Measurements from ENCODE around the gene SNU13. TPM values are rescaled to one million over a fixed set of nuclear protein-coding genes. Genes with fewer than 3 reads are reported as not detected.
"Not testable (repeated sequence)": the region's sequence is repeated elsewhere in the genome, so short reads cannot be mapped to it uniquely, and the experiment has no call there.

The SNU13 gene
- polyA plus RNA-seq, 1 donor, result 114 TPM

DNA sequence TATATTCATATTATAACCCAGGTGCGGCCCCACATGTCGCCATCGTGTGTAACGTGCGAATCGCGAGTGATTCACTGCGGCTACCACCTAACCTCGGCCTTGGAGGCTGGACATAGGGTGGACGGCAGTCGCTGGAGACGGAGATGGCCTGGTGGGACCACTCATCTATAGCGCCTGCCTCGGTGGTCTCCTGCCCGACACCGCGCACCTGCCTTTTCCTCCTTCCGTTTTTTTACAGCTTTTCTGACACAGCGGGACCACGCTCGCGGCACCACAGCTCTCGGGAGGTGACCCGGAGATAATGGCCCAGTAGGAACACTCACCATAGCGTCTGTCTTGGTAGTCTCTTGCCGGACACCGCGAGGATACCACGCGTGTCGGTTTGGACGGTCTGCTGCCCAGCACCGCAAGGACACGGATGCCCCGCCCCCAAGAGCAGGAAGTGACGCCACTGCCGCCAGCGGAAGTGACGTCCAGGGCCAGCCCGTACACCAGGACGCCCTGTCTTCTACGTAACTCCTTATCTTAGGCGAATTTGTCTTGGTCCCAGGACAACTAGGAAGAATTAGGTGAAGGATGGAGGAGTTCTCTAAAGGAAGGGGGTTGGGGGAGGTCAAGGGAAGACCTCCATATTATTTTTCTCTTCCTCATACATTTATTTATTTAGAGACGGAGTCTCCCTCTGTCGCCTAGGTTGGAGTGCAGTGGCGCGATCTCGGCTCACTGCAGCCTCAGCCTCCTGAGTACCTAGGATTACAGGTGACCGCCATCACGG, 6.4 kb downstream of the SNU13 start:
- no peak for DNase-seq (ENCODE audit: low read depth)

DNA sequence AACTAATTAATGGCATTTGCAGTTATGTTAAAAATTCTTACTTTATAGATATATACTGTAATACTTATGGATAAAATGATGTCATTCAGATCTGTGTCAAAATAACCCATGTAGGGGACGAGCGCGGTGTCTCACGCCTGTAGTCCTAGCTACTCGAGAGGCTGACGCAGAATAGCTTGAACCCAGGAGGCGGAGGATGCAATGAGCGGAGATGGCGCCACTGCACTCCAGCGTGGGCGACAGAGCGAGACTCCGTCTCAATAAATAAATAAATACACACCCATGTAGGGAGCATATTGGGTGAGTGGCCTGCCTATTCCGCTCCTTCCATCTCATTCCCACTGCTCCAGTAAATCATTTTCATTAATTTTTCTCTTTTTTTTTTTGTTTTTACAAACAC, 7.1 kb downstream of the SNU13 start:
- no peak for DNase-seq (ENCODE audit: low read depth)

- no peak for DNase-seq (ENCODE audit: low read depth)
Observed at GRCh38 chr22:41676134-41676533, 12.5 kb downstream of the SNU13 start.

- DNase-seq (ENCODE audit: low read depth), result no peak
Observed at GRCh38 chr22:41674846-41675340, 13.8 kb downstream of the SNU13 start.

DNA sequence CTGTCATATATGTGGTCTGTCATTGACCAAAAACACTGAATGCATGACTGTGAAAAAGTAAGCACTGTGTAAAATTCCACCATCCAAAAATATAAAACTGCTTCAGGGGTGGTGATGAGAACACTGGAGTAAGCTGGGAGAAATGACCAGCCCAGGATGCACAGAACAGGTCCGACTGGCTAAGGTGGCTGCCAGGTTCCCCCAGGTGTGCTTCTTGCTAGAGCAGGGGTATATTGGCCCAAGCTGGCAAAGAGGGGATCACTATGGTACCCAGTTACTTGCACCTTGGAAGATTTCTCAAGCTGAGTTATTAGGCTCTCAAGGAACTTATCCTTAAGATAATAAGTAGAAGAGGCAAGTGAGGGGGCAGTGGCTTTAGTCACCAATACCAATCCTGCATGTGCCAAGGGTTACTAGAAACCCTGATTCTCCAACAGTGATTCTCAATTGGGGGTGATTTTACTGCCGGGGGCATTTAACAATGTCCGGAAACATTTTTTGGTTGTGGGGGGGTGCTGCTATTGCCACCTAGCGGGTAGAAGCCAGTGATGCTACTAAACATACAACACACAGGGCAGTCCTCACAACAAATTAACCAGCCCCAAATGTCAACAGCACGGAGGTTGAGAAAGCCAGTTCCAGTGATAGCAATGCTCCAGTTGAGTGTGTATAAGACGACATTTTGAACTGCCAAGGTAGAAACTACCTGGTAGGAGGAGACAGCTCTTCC, 15.7 kb downstream of the SNU13 start:
- no peak for DNase-seq (ENCODE audit: low read depth)

DNA sequence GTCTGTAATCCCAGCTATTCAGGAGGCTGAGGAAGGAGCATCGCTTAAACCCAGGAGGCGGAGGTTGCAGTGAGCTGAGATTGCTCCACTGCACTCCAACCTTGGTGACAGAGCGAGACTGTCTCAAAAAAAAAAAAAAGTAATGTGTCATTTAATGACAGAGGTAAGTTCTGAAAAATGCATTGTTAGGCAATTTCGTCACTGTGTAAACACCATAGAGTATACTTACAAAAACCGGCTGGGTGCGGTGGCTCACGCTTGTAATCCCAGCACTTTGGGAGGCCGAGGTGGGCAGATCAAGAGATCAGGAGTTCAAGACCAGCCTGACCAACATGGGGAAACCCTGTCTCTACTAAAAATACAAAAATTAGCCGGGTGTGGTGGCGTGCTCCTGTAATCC, 16.6 kb downstream of the SNU13 start:
- DNase-seq (ENCODE audit: low read depth), result not testable (repeated sequence)

GRCh38 chr22:41668971-41669911, 19.4 kb downstream of the SNU13 start:
- no peak for DNase-seq (ENCODE audit: low read depth)

DNA sequence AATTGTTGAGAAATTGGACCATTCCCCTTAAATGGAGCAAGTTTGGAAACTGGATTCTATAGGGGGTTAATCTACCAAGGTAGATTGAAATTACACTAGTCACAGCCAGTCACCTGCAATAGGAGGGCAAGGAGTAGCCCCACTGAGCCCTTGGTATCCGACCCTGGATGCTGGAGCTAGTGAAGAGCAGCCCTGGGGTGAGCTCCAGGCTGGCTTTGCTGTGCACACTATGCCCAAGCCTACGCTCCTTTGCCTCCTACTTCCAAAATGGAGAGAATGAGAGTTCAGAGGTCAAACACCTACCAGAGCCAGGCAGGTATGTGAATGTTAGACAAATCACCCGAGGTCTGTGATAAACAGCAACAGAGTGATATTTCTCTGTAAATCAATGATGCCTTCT, 23.7 kb downstream of the SNU13 start:
- DNase-seq (ENCODE audit: low read depth), result no peak

DNA sequence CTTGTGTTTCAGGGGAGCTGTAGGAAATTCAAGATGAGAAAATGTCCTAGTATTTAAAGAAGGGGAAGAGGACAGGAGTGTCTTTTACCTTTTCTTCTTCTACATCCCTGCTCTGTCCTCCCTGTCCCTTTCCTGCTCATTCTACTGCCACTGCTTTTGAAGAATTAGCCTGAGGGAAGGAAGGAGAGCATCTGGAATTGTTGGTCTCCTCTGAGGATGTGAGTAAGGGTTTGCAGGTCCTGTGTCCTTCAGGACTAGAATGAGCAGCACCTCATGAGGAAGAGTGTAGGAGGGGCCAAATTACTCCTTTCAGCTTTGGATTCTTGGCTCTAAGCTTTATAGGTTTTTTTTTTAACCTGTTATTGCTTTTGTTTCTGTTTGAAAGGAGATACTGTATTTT, 24.2 kb downstream of the SNU13 start:
- DNase-seq (ENCODE audit: low read depth), result no peak

- not testable (repeated sequence) for DNase-seq (ENCODE audit: low read depth)
Observed at GRCh38 chr22:41663594-41663993, 25.1 kb downstream of the SNU13 start.

DNA sequence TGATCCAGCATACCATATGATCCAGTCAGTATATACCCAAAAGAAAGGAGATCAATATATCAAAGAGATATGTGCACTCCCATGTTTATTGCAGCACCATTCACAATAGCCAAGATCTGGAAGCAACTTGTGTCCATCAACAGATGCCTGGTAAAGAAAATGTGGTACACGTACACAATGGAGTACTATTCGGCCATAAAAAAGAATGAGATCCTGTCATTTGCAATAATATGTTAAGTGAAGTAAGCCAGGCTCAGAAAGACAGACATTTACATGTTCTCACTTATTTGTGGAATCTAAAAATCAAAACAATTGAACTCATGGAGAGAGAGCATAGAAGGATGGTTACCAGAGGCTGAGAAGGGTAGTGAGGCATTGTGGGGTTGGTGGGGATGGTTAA, 27.0 kb downstream of the SNU13 start:
- DNase-seq (ENCODE audit: low read depth), result no peak

GRCh38 chr22:41661088-41661487, 27.6 kb downstream of the SNU13 start:
- no peak for DNase-seq (ENCODE audit: low read depth)

- DNase-seq (ENCODE audit: low read depth), result no peak
Observed at GRCh38 chr22:41660416-41660815, 28.3 kb downstream of the SNU13 start.

- no peak for DNase-seq (ENCODE audit: low read depth)
Observed at GRCh38 chr22:41659941-41660340, 28.7 kb downstream of the SNU13 start.

GRCh38 chr22:41658869-41659268, 29.8 kb downstream of the SNU13 start:
- no peak for DNase-seq (ENCODE audit: low read depth)

GRCh38 chr22:41657709-41658108, 31.0 kb downstream of the SNU13 start:
- no peak for DNase-seq (ENCODE audit: low read depth)

DNA sequence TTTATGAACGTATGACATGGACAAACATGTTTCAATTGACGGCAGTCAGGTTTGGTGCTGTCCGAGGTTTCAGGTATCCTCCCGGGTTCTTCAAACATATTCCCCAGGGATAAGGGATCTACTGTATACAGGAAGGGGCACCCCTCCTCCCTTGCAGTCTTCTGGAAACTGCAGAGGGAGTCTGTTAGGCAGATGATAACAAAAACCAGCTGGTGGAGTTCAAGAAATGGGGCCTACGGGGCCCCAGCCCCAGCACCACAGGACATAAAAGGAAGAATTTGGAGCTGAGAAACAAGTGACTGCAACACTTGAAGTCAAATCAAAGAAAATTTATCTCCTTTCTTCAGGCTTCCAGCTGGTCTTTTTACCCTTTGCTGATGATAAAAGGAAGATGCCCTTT, 32.1 kb downstream of the SNU13 start:
- DNase-seq (ENCODE audit: low read depth), result no peak

DNA sequence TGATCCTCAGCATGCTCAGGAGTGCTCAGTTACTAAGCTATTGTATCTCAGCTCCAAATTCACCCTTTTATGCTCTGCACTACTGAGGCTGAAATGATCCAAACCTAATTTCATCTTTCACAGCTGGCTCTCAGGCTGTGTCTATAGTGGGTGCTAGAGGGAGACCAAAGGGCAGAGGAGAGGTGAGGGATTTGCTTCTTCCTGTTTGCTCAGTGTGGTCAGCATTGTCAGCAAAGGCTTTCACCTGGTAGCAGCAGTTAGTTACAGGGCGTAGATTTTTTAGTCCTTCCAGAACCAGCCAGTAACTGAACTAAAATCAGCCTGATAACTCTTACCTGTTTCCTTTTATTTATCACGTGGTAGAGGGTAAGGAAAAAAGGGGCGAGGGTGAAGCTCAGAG, 34.3 kb downstream of the SNU13 start:
- DNase-seq (ENCODE audit: low read depth), result no peak

DNA sequence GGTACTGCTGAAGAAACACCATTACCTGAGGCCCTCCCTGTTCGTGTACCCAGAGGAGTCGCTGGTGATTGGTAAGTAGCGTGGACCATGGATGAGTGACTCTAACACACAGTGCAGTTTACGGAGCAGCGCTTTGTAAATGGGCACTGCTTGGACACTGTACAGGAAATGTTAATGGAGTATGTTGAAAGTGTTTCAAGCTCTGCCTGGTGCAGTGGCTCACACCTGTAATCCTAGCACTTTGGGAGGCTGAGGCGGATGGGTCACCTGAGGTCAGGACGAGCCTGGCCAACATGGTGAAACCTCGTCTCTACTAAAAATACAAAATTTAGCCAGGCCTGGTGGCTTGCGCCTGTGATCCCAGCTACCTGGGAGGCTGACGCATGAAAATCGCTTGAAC, 37.8 kb downstream of the SNU13 start:
- no peak for DNase-seq (ENCODE audit: low read depth)

- no peak for DNase-seq (ENCODE audit: low read depth)
Observed at GRCh38 chr22:41650229-41650628, 38.4 kb downstream of the SNU13 start.

DNA sequence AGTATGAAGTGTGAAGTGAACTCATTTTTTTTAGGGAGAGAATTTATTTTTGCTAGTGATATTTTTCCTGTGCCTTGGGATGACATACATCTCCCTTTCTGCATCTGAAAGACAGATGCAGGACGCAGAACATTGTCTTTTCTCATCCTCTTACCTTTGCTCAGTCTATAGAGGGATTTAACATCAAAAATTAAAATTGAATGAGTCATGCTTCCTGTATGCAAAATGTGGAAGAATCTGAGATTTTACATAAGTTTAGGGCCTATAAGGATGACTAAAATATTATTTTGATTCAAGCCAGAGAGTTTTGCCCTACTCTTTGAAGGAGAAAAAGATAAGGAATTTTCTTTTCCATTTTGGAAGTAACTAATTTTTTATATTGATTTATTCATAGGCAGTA, 40.2 kb downstream of the SNU13 start:
- DNase-seq (ENCODE audit: low read depth), result no peak

GRCh38 chr22:41647771-41648170, 40.9 kb downstream of the SNU13 start:
- DNase-seq (ENCODE audit: low read depth), result no peak
